NCI-H748 treated with DMSO at 0.1 percent for 48 hours (cell line): ENCODE data around the gene TLR1.
"Not testable (repeated sequence)": the region's sequence is repeated elsewhere in the genome, so short reads cannot be mapped to it uniquely, and the experiment has no call there.

ENCODE experiments used
- DNase-seq: peaks from one replicate; lab custom pipeline; 2025; lab: John Stamatoyannopoulos, UW

Gene TLR1

DNA sequence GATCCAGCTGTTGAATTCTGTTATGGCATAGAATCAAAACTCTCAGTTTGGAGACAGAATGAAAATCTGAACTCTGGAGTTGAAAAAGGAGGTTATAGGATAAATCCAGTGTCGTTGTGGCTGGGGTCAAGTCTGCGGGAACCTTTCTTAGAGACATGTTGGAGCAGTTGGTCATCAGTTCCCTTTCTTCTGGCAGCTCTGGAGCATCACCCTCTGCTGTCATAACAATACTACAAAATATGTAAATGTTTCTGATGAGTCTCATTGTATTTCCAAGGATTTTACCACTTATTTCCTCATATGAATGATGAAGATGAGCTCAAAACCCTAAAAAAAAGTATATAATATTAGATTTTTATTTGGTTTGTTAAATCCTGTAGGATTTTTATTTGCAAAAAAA is 29.3 kb downstream of the TLR1 start:
- DNase-seq, result no peak

- no peak for DNase-seq
Observed at GRCh38 chr4:38774181-38774955, 30.2 kb downstream of the TLR1 start.

DNA sequence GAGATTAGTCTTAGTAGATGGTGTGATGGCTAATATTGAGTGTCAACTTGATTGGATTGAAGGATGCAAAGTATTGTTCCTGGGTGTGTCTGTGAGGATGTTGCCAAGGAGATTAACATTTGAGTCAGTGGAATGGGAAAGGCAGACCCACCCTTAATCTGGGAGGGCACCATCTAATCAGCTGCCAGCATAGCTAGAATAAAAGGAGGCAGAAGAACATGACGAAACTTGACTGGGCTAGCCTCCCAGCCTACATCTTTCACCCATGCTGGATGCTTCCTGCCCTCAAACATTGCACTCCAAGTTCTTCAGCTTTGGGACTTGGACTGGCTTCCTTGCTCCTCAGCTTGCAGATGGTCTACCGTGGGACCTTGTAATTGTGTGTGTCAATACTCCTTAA is 34.3 kb downstream of the TLR1 start:
- not testable (repeated sequence) for DNase-seq

DNA sequence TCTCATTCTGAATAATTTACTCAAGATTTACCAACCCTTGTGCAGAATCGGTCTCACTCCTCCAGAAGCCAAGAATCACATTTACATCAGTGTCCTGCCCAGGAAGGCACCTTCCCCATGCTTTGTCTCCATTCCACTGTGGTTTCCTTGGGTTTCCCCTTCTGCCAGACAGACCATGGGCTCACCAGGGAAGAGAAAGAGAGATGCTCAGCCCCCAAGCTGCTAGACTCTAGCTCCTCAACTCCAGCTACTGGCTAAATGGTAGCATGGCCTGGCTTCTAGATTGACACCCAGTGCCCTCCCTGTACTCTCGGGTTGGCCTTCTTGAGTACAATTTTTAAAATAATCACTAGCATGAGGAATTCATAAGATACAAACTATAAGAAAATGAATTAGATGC is 34.7 kb downstream of the TLR1 start:
- DNase-seq, result no peak

DNA sequence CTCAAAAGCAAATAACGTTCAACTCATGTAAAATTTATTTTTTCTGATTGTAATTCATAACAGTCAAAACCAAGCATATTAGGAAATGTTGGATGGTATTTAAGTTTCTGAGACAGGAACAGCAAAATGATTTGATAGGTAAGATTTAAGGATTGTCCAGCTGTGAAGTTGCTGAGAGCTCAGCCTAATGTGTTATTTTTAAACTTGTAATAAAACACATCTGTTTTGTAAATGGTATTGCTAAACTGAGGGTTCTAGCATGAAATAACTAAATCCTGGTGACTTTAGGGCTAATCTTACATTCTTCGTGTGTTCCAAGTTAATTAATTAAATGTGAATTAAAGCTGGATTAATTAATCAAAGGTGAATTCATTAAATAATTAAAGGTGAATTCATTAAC is 35.1 kb downstream of the TLR1 start:
- DNase-seq, result no peak

- DNase-seq, result no peak
Observed at GRCh38 chr4:38768968-38769394, 35.6 kb downstream of the TLR1 start.

GRCh38 chr4:38766940-38767339 is 37.7 kb downstream of the TLR1 start:
- DNase-seq, result not testable (repeated sequence)

DNA sequence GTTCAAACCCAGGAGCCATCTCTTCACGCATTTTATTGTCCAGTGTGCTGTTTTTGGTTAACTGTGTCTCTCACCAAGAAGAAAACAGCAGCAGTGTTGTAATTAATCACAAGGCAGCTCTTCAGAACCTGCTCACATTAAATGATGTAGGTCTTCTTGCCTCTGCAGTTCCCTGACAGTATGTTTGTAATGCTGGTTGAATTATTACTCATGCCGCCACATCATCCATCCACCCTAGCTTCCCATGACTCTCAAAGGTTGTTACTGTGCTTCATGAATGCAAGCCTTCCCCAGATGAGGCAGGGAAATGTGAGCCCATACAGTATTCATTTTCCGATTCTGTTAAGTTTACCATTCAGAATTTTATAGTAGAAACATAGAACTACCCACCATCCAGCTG is 39.2 kb downstream of the TLR1 start:
- no peak for DNase-seq

- DNase-seq, result no peak
Observed at GRCh38 chr4:38764277-38764676, 40.3 kb downstream of the TLR1 start.

- no peak for DNase-seq
Observed at GRCh38 chr4:38762560-38762959, 42.0 kb downstream of the TLR1 start.

- no peak for DNase-seq
Observed at GRCh38 chr4:38759790-38760122, 44.8 kb downstream of the TLR1 start.

GRCh38 chr4:38759113-38759789 is 45.3 kb downstream of the TLR1 start:
- DNase-seq, result peak; percentile 4

DNA sequence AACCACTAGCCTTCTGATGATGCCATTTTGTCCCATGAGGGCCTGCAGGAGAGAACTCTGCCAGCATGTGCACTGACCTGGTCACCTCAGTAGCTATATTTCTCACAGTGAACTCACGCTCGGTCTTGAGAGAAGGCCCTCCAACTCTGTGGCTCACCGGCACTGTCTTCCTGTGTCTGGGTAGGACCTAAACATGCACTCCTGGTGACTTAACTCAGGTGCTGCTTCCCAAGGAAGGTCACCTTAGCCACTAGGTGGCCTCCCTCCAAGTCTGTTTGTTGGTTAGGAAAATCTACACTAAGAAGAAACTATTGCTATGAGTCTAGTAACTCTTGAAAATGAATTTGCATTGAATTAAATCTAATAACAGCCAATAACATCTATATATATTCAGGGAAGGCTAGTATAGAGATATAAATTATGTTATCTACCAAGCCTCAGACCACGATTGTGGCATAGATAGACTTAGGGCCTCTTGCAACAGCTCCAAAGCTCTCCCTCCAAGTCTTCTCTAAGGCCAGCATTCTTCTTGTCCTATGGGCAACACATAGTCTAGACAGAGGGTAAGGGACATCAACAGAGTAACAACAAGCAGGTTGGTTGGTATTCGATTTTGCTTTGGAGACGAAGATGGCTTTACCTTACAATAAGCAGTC is 46.5 kb downstream of the TLR1 start:
- no peak for DNase-seq

GRCh38 chr4:38752941-38753806 is 51.4 kb downstream of the TLR1 start:
- DNase-seq, result no peak

DNA sequence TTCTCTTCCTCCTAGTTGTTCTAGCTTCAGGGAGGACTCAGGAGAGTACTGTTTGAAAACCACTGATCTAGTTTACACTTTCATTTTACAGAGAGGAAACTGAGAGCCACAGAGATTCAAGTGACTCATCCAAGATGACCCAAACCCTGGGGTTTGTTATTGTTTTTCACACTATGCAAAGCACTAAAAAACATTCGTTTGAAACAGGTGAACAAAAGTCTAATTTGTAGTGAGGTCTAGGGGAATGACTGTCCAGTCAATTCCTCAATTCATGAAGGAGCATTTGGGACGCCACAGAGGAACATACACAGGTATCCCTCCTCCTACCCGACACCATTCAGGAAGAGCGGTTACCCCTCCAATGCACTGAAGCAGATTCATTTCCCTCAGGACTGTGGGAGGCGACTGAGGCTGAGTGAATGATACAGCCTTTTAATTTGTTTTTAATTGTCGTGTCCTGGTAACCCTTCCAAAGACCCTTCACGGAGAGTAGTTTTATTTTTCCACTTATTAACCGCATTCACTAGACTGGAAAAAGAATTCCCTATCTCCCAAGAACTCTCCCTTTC is 52.1 kb downstream of the TLR1 start:
- no peak for DNase-seq

DNA sequence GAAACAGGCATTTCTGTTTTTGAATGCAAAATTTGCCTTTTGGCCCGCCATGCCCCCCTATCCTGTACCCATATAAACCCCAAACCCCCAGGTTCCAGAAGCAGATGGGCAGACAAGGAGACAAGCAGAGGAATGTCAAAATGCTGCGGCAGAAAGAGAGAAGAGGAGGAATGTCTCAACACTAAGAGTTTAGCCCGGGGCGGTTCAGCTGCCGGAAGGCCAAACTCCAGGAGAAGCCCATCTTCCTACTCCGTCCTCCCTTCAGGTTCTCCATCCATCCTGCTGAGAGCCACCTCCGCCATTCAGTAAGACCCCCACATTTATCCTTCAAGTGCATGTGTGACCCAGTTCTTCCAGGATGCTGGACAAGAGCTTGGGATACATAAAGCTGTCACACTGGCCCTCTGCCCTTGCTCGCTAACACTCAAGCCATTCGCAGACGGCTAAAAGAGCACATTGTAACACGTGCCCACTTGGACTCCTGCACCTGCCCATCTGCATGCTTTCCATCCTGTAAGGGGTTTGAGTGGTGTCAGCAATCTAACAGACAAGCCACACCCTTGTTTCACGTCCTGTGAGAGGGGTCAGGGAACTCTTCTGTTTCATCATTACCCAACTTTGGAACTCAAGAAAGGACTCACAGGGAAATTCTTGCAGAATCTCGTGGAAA is 53.1 kb downstream of the TLR1 start:
- no peak for DNase-seq

- DNase-seq, result no peak
Observed at GRCh38 chr4:38749336-38749735, 55.3 kb downstream of the TLR1 start.

DNA sequence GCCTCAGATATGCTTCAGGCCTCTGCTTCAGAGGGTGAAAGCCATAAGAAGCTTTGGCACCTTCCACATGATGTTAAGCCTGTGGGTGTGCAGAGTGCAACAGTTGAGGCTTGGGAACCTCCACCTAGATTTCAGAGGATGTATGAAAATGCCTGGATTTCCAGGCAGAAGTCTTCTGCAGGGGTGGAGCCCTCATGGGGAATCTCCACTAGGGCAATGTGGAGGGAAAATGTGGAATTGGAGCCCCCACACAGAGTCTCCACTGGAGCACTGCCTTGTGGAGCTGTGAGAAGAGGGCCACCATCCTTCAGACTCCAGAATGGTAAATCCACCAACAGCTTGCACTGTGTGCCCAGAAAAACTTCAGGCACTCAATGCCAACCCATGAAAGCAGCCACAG is 57.0 kb downstream of the TLR1 start:
- DNase-seq, result no peak
